Lung (tissue), 12 donors: ENCODE results near the gene RAC3. TPM values are rescaled to one million over a fixed set of nuclear protein-coding genes. Genes with fewer than 3 reads are reported as not detected.

Experiments
- ATAC-seq: fragments of 200-7000 bp; cut with Tn5 transposase; one replicate; pipeline ENCODE4 v1.9.1; 2020; ENCODE audit warnings: moderate number of reproducible peaks; ENCODE audit not compliant: insufficient read depth, low FRiP score
- DNase-seq, 3 donors: peaks; one replicate each; pipeline ENCODE4 v3.0.0-alpha.2; 2013 to 2017
- H3K27ac ChIP-seq, 2 donors: one replicate each; pipeline ENCODE4 v1.5.1; 2013; ENCODE audit warnings: mild to moderate bottlenecking in 2 of 2, moderate library complexity in 2 of 2, control low read depth in 1 of 2, inconsistent platforms in 1 of 2, low read depth in 1 of 2, low read length in 1 of 2
- H3K27me3 ChIP-seq, 3 donors: one replicate each; pipeline ENCODE4 v1.5.1; 2013; ENCODE audit warnings: low read length in 2 of 3; ENCODE audit not compliant: control insufficient read depth in 3 of 3, insufficient read depth in 3 of 3
- H3K36me3 ChIP-seq, 4 donors: one replicate each; pipeline ENCODE4 v1.5.1; 2013; ENCODE audit warnings: low read length in 4 of 4, mild to moderate bottlenecking in 1 of 4, moderate library complexity in 1 of 4; ENCODE audit not compliant: control insufficient read depth in 4 of 4, insufficient read depth in 4 of 4
- H3K4me1 ChIP-seq, 5 donors: one replicate each; pipeline ENCODE4 v1.5.1; 2013; ENCODE audit warnings: low read length in 5 of 5, mild to moderate bottlenecking in 2 of 5, moderate library complexity in 1 of 5; ENCODE audit not compliant: control insufficient read depth in 5 of 5, insufficient read depth in 5 of 5
- H3K4me3 ChIP-seq: one replicate; pipeline ENCODE4 v1.5.1; 2013; ENCODE audit warnings: mild to moderate bottlenecking, control low read depth, moderate library complexity
- H3K9ac ChIP-seq, 2 donors: one replicate each; pipeline ENCODE4 v1.5.1; 2013; ENCODE audit warnings: low read length in 2 of 2, control low read depth in 1 of 2; ENCODE audit not compliant: insufficient read depth in 1 of 2
- H3K9me3 ChIP-seq, 4 donors: one replicate each; pipeline ENCODE4 v1.5.1; 2013; ENCODE audit warnings: low read length in 3 of 4, mild to moderate bottlenecking in 1 of 4, moderate library complexity in 1 of 4; ENCODE audit not compliant: control insufficient read depth in 4 of 4, insufficient read depth in 3 of 4
- WGBS, 2 donors: extraction: QIAGEN DNeasy Blood & Tissue Kit; methylation state at CpG; one replicate each; pipeline ENCODE4 v1.1.7; 2013; 5-methylcytosine and 5-hydroxymethylcytosine counted together
- polyA plus RNA-seq, 2 donors: library from polyadenylated mRNA; stranded (reverse); fragments of 200-250 nt; gene quantifications; one replicate each; pipeline ENCODE4 v1.2.1, GENCODE V29; 2013
- total RNA-seq, 2 donors: library from RNA; depleted of rRNA in 1 of 2; stranded (reverse); fragments of >200 nt in 1 of 2; gene quantifications; one replicate each; pipeline ENCODE4 v1.2.1, GENCODE V29; 2014 to 2021
- TF ChIP-seq, protein P1 (sequence below): IDR thresholded peaks from 2 replicates; pipeline ENCODE4 v1.5.1; 2012; ENCODE audit warnings: mild to moderate bottlenecking; ENCODE audit errors: control extremely low read depth, extremely low read depth
- donor health status: control.
- donor health status: control.
- donor health status: Bipolar disorder and iron deficiency.
- donor health status: healthy.
- donor health status: DM: yes; HTN: yes; CAD: no.

The RAC3 gene
- total and polyA plus RNA-seq, 4 donors = 6.0 to 8.3 (median 8.1) TPM

DNA sequence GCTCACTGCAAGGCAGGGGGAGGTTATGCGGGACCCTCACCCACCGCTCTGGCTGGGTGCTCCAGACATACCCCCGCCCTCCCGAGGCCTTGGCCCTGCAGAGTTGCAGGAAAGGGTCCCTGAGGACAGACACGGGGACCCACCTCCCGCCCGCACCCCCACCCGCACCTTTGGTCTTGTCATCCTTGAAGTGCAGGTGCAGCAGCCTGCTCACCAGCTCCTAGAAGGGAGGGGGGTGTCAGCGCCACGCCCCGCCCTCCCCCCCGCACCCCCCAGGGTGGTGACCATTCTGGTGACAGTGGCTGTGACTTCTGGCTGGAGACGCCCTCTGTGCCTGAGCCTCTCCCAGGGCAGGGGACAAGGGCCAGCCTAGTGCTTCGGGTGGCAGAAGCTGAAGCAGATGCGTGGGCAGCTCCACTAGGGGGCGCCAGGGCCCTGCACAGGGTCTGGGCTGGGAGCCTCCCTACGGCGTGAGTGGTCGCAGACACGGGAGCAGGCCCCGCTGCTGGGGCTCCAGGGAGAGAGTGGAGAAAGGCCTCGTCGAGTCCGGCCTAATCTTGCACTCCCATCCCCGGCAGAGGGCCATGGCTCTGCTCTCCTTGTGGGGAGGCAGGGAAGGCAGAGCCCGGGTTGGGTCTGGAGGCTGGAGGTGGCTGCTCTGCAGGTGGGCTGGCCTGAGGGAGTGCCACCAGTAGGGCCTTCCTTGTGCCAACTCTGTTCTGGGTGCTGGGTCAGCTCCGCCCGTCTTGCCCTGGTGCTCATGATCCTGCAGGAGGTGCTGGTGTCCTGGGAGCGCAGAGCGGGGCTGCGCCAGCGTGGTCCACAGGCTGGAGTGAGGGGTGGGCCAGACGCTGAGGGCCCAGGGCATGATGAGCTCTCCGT is 11.5 kb upstream of the RAC3 start:
- Histone ChIP-seq H3K4me3 (no peak overlapping the region), H3K36me3 (peaks cover 0 to 8% (median 0%) of the 10 kb centered on the region in 4 donors), H3K9ac (no peak overlapping the region), H3K27me3 (no peaks in the 10 kb centered on the region), H3K27ac (no peak overlapping the region), H3K9me3 (no peaks in the 10 kb centered on the region), H3K4me1 (peaks cover 0 to 26% (median 12%) of the 10 kb centered on the region in 5 donors)
- TF ChIP-seq, protein P1, sequence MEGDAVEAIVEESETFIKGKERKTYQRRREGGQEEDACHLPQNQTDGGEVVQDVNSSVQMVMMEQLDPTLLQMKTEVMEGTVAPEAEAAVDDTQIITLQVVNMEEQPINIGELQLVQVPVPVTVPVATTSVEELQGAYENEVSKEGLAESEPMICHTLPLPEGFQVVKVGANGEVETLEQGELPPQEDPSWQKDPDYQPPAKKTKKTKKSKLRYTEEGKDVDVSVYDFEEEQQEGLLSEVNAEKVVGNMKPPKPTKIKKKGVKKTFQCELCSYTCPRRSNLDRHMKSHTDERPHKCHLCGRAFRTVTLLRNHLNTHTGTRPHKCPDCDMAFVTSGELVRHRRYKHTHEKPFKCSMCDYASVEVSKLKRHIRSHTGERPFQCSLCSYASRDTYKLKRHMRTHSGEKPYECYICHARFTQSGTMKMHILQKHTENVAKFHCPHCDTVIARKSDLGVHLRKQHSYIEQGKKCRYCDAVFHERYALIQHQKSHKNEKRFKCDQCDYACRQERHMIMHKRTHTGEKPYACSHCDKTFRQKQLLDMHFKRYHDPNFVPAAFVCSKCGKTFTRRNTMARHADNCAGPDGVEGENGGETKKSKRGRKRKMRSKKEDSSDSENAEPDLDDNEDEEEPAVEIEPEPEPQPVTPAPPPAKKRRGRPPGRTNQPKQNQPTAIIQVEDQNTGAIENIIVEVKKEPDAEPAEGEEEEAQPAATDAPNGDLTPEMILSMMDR = peak; percentile 20
- ATAC-seq (no peak), DNase-seq (peak in 1 of 3 donors; percentile 49)
- WGBS, 2 donors = 66 to 72% methylated on average over 34 of the region's 34 CpGs

DNA sequence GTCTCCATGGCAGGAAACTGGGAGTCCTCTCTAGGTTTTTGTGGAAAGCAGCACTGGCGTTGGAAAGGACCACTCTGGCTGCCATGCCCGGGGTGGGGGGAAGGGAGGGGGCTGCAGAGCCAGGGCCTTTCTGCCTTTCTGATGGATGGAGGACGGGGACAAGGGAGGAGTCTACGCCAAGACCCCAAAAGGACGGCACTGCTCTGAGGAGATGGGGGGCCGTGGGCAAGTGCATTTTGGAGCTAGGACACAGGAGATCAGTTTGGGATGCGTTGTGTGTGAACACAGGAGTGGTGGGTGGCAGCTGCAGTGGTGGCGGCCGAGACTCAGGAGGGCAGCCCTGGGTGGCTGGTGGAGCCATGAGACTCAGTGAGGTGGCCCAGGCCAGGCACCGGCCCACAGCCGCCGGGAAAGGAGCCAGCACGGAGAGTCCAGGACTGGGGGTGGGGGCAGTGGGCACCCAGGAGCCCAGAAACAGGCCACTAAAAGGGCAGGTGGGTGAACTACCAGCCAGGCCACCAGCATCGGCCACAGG is 10.8 kb upstream of the RAC3 start:
- DNase-seq = no peak
- Histone ChIP-seq H3K9ac (no peak overlapping the region), H3K27me3 (no peaks in the 10 kb centered on the region), H3K27ac (no peak overlapping the region), H3K4me1 (peaks cover 0 to 25% (median 12%) of the 10 kb centered on the region in 5 donors), H3K36me3 (peaks cover 0 to 8% (median 0%) of the 10 kb centered on the region in 4 donors), H3K4me3 (no peak overlapping the region), H3K9me3 (no peaks in the 10 kb centered on the region)
- WGBS, 2 donors = 81 to 89% methylated on average over 14 of the region's 14 CpGs
- no peak for ATAC-seq
- TF ChIP-seq, protein P1 = no peak

DNA sequence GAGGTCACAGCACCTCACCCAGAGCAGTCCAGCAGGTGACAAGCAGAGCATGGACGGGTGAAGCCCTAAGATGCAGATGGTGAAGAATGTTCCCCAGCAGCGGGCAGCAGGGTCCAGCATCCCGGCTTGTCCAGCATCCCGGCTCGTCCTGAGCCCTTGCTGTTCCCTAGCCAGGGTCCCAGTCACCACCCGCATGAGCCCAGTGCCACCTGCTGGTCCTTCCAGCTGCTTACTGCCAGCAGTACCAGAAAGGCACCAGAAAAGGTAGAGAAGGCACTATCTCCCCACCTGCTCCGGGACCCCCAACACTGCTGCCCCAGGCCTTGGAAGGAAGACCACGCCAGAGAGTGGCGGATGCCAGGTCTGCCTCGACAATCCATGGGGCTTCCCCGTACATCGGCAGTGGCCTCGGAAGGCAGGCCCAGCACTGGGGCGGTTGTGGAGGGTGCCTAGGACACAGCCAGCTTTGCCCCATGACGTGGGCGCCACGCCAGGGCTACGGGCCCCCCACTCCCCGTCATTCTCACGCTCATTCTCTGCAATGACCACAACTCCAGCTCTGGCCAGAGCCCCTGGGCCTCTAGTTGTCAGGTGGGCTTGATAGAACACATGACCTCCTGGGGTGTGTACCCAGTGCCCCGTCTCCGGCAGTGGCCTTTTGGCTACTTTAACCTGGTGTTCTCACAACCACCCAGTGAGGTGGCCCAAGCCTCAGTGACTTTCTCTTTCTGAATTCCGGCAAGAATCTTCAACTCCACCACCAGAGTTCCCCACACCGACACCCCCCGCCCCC is 10.2 kb upstream of the RAC3 start:
- no peak overlapping the region for H3K27ac ChIP-seq
- peaks cover 0 to 25% (median 12%) of the 10 kb centered on the region in 5 donors for H3K4me1 ChIP-seq
- no peaks in the 10 kb centered on the region for H3K27me3 ChIP-seq
- ATAC-seq = no peak
- peaks cover 0 to 8% (median 0%) of the 10 kb centered on the region in 4 donors for H3K36me3 ChIP-seq
- no peak overlapping the region for H3K9ac ChIP-seq
- peak; percentile 78 to 83 (median 83) for DNase-seq
- 40 to 50% methylated on average over 24 to 25 of the region's 25 CpGs for WGBS, 2 donors
- TF ChIP-seq, protein P1 = peak; percentile 56
- no peak overlapping the region for H3K4me3 ChIP-seq
- no peaks in the 10 kb centered on the region for H3K9me3 ChIP-seq
